Activated T-cell treated with anti-CD3 and anti-CD28 coated beads, Interleukin-2, amount 50 U/mL, for 1 hour (primary cell): ENCODE results near the gene TBCCD1.

Source experiments
- DNase-seq: peaks from one replicate; pipeline ENCODE4 v3.0.0-alpha.2; 2020

Gene TBCCD1

GRCh38 chr3:186567072-186567921 lies at the start of gene TBCCD1:
TSS of gene TBCCD1 (minus strand) at chr3:186567339. CDS start at chr3:186564329, 3,010 bp downstream.
- DNase-seq, result peak; percentile 99

DNA sequence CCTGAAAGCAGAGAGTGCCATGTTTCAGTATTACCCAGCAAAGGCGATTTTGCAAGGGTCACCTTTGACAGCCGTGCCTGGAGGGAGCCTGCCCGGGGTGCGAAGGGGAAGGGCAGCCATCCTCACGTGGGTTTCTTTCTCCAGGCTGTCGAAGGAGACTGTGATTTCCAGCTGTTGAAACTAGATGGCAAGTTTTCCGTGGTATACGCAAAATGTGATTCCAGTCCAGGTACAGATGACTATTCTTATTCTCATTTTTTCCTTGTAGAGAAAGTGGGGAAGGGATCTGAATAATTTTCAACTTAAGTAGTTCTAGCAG lies 49.1 kb upstream of the TBCCD1 start:
- no peak for DNase-seq

DNA sequence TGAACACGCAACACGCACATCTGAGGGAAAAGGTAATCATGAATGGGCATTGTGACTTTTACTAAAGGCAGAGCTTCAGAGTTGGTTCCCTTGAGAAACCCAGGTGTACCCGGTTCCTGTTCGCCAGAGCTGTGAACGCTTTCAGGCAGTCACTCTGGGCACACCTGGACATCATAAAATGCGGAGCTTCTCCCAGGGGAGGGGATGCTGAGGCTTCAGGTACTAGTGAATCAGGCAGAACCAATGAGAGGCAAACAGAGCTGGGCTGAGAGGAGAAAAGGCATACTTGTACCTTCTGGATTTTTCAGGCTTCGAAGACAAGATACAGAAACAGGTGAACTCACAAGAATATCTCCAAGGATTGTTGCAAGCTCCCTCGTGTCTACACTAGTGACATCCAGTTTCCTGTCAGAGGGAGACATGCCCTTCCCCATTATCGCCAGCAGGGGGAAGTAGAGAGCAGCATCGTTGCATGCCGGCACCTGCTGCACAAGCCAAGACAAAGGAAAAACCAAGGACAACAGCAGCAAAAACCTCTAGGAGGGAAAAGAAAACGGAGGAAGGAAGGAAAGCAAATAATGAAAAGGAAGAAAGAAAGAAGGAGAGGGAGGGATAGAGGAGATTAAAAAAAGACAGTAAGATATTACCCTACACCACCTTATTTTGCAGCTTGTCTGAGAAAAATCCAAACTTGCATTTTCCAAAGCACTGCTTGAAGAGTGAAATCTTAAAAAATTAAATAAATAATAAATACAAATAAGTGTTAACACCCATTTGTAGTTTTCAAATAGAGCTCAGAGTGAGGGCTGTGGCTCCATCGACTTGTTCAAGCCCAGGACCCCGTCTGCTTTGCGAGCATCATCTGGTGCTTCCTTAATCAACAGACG lies 47.7 kb upstream of the TBCCD1 start:
- peak; percentile 74 for DNase-seq

GRCh38 chr3:186614266-186614596 lies 47.1 kb upstream of the TBCCD1 start:
- DNase-seq, result no peak

GRCh38 chr3:186613637-186614265 lies 46.6 kb upstream of the TBCCD1 start:
- no peak for DNase-seq

- DNase-seq, result no peak
Measured at GRCh38 chr3:186612721-186613636, 45.8 kb upstream of the TBCCD1 start, which contains the start of gene AHSG. TSS of gene AHSG (plus strand) at chr3:186613060. CDS start at chr3:186613142, 82 bp downstream.

DNA sequence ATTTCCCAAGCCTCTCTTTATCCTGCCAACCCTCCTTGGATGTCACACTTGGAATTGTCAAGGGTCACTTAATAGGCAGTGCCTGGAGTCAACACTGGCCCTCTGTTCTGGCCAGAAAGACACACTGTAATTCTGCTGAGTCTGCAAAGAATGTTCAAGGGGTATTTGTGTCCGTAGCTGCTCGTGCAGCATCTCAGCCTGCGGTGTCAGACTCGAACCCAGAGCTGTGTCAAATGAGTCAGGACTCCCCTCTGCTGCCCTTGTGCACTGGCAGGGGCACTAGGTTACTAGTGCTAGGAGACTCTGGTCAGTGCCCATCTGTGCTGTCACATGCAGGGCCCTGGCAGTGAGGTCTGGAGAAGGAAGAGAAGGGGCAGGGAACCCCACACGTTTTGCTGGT lies 44.9 kb upstream of the TBCCD1 start:
- DNase-seq, result no peak

DNA sequence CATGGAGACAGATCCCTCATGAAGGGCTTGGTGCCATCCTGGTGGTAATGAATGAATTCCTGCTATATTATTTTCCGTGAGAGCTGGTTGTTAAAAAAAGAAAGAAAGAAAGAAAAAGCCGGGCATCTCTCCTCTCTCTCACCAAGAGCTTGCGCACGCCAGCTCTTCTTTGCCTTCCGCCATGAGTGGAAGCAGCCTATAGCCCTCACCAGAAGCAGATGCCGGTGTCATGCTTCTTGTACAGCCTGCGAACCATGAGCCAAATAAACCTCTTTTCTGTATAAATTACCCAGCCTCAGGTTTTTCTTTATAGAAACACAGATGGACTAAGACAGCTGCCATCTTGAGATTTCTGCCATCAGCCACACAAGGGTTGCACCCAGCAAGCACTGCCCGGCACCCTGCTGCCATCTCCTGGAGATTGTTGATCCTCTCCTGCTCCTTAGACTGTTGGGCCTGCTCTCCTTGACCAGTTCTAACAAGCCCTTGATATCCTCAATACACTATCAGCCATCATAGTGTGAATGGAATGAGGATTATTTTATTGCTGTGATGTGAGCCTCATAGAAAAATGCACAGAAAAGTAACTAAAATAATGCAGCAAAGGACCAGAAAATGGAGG lies 42.2 kb upstream of the TBCCD1 start:
- DNase-seq, result no peak

DNA sequence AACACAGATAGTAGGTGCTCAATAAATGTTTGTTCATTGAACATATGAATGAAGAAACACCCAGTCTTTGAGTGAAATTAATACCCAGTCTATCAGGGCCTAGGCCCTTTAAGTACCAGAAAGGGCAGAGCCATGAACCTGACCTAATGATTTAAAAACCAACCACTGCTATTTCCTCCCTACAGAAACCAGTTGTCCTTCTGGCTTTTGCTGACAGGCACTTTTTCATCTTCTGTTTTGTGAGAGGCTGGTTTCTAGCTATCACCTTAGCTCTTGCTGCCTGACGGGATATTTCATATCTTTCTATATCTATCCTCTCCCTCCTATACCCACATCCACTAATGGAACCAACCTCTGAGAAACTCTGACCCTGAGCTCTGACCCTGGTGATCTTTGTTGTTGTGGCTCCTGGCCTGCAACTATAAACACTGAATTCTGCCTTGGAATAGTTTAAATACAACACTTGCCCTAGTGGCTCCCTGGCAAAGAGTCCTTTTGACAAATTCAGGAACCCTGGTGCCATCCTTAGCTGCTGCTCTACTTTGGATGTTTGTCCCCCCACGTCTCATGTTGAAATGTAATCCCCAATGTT lies 41.6 kb upstream of the TBCCD1 start:
- no peak for DNase-seq

DNA sequence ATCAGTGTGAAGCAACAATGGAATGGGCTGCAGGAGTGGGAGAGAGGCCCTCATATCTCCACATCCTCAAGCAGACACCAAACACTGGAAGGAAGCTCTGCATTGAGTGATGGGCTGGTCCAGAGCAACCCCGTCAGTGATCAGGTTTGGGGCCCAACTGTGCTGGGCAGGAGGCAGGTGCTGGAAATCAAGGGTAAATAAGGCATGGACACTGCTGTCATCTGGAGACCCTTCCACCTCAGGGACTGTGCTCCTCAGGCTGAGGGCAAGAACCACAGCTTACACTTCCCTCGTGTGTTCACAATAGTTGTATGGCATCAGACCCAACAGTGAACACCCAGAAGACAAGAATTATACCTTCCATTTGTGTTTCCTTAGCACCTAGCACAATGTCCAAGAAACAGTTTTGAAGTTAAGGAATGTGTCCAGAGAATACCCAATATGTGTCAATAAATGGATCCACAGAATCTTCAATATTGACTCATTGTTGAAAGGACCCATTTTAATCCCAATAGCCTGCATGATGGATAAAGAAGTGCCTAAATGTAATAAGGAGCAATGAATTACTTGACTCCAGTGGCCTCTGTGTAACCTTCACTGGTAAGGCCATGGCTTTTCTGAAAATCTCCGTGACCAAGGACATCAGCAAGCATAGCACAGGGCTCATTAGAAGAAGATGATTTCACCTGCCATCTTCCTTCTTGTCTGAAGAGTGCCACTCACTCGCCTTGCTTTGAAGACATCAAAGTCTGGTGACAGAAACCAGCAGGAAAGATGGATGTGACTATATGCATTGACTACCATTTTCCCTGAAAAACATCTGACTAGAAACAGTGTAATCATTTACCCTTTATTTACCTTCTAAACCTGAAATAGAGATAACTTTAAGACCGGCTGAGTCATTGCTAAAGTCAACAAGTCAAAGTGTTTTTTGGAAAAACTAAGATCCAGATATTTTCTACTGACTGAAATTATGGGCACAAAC lies 38.7 kb upstream of the TBCCD1 start:
- no peak for DNase-seq

GRCh38 chr3:186605078-186605477 lies 37.9 kb upstream of the TBCCD1 start:
- DNase-seq, result no peak

DNA sequence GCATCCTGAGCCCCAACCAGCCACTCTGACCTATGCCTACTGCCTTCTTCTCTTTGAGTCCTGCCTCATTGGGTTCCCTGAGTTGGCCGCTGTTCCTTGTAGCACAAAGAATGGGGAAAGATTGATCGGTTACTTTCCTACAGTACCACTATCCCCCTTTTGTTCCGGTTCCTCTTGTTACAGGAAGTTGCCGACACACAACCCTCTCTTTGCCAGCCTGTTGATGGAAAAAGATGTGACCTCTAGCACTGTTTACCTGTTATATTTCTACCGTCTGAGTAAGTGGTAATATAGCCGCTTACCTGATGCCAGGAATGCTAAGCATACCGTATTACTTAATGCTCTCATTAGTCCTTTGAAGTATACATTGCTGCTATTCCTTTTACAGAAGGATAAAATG lies 36.0 kb upstream of the TBCCD1 start:
- DNase-seq, result no peak

- DNase-seq, result no peak
Measured at GRCh38 chr3:186600896-186601295, 33.8 kb upstream of the TBCCD1 start.

GRCh38 chr3:186599785-186600166 lies 32.6 kb upstream of the TBCCD1 start:
- DNase-seq, result no peak

- DNase-seq, result no peak
Measured at GRCh38 chr3:186599142-186599784, 32.1 kb upstream of the TBCCD1 start.

- no peak for DNase-seq
Measured at GRCh38 chr3:186598794-186599141, 31.6 kb upstream of the TBCCD1 start.

- no peak for DNase-seq
Measured at GRCh38 chr3:186598108-186598784, 31.1 kb upstream of the TBCCD1 start.

DNA sequence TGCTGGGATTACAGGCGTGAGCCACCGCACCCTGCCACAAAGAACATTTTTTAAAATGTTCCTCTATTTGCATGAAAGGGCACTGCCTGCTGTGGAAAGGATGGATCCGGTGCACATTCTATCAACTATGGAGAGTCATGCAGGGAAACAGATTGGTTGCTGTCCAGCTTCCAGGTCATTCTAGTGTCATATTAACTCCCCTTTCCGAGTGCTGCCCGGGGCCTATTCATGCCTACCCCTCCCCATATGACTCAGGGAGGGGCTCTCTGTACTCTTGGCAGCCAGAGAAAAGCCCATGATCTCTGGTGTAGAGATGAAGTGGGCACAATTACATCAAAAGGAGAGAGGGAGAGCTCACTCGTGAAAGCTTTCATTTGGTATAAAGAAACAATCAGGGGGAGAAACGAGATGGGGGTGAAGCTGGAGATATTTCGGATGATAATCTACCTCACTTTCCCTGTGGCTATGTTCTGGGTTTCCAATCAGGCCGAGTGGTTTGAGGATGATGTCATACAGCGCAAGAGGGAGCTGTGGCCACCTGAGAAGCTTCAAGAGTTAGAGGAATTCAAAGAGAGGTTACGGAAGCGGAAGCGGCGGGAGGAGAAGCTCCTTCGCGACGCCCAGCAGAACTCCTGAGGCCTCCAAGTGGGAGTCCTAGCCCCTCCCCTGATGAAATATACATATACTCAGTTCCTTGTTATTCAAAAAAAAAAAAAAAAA lies 29.6 kb upstream of the TBCCD1 start:
- no peak for DNase-seq
